ENCODE results near the gene GSTT2.

Gene GSTT2

DNA sequence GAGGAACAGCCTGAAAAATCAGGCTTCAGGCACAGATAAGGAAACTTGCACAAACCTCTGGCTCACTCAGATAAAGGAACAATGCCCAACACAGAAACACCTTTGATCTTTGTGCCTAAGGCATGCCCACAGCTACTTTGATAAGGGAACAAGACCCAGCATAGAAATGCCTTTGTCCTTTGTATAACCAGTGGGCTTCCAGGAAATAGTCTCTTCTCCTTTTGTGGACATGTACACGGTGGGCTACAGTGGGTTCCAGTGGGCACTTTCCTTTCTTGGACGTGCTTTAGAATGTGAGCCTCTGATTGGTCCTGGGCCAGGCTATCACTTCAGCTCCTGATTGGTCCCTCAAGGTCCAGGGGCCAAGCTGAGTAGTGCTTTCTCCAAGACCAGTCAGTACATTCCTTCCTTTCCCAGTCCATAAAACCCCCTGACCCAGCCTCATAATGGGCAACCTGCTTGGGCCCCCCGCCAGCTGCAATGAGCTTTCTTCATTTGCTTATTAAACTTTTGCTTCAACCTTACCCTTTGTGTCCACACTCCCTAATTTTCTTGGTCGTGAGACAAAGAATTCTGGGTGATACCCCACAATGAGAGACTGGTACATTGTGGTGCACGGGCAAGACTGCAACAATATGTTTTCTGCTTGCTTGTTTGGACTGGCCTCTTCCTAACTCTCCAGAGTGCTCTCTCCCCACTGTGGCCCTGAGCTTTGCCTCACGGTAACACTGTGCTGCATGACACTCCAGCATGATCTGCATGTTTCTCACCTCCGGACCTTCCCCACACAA lies 29.5 kb downstream of the GSTT2 start:
- DNase-seq, result no peak

DNA sequence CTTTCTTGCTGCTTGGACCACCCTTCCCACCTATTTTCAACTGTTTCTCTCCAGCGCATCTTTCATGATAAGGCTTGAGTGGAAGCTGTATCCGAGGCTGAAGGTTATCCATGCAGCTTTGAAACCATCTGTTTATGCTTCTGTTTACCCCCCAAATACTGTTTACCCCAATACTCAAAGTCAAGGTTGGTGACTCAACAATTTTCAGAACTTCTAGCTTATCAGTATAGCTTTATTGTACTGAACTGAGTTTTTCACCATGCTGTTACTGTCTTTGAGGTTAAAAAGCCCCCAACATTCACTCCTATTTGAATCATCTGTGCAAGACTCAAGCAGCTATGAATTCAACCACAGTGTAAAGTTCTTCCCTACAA lies 30.1 kb downstream of the GSTT2 start:
- DNase-seq, result no peak

GRCh38 chr22:24011735-24012068 lies 31.8 kb downstream of the GSTT2 start:
- DNase-seq, result no peak

DNA sequence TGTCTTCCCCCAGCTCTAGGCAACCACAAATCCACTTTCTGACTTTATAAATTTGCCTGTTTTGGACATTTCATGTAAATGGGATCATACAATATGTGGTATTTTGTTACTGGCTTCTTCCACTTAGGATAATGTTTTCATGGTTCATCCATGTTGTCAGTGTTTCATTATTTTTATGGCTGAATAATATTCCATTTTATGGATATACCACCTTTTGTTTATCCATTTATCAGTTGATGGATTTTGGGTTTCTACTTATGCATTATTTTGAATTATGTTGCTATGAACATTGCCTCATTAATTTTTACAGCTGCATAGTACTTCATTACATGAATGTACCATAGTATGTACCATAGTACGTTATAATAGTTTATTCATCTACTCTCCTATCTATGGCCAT lies 36.2 kb downstream of the GSTT2 start:
- no peak for DNase-seq

DNA sequence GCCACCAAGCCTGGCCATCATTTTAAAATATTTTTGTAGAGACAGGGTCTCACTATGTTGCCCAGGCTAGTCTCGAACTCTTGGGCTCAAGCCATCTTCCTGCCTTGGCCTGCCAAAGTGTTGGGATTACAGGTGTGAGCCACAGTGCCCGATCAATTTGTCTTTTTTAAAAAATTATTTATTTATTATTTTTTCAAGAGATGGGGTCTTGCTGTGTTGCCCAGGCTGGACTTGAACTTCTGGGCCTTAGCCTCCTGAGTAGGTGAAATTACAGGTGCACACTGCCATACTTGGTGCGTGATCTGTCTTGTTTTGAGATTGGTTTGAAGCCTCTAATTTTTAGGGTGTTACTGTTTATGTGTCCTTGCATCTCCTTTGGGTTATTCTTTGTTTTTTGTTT lies 41.4 kb downstream of the GSTT2 start:
- DNase-seq, result no peak

DNA sequence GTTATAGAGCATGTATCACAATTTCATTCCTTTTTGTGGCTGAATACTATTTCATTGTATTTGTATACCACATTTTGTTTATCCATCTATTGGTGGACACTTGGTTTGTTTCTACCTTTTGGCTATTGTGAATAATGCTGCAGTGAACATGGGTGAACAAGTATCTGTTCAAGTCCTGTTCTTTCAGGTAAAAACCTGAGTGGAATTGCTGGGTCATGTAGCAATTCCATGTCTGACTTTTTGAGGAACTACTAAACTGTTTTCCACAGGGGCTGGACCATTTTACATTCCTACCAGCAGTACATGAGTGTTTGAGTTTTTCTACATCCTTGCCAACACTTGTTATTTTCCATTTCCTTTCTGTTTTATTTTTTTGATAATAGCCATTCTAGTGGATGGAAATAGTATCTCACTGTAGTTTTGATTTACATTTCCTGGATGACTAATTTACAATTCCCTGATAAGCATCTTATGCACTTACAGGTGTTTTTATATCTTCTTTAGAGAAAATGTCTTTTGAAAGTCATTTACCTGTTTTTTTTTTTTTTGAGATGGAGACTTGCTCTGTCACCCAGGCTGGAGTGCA lies 43.4 kb downstream of the GSTT2 start:
- no peak for DNase-seq

- no peak for DNase-seq
These were observed 44.4 kb downstream of the GSTT2 start for GRCh38 chr22:24024354-24024753.

DNA sequence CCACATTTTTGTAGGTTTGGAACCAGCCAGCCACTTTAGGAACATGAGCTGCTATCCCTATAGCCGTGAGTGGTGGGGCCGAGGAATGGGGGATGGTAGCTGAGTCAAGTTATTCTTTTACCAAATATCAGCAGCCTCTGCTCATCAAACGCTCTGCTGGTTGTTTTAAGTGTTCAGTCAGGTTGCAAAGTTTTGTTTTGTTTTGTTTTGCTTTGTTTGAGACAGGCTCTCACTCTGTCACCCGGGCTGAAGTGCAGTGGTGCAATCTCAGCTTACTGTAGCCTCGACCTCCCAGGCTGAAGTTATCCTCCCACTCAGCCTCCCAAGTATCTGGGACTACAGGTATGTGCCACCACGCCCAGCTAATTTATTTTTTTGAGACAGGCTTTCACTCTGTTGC lies 45.5 kb downstream of the GSTT2 start:
- DNase-seq, result no peak

DNA sequence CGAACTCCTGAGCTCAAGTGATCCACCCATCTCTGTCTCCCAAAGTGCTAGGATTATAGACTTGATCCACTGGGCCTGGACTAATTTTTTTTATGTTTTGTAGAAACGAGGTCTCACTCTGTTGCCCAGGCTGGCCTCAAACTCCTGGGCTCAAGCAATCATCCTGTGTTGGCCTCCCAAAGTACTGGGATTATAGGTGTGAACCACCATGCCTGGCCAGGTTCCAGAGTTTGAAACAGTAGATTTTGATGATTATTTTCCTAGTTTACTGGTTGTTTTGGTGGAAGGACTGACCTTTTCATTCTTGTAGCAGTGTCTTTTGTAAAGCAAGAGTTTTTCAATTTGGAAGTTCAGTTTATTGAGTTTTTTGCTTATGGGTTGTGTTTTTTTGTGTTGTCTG lies 46.1 kb downstream of the GSTT2 start:
- no peak for DNase-seq

- DNase-seq, result no peak
These were observed 46.8 kb downstream of the GSTT2 start for GRCh38 chr22:24026733-24027132.

GRCh38 chr22:24027389-24027975 lies 47.5 kb downstream of the GSTT2 start:
- DNase-seq, result no peak

DNA sequence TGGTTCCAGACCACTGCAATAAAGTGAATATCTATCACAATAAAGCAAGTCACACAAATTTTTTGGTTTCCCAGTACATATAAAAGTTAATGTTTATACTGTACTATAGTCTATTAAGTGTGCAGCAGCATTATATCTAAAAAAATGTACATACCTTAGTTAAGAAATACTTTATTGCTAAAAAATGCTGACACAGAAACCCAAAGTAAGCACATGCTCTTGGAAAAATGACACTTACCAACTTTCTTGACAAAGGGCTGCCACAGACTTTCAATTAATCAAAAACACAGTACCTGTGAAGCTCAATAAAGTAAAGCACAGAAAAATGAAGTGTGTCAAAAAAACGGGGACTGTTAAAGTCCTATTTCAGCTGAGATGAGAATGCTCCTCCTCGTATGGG lies 48.1 kb downstream of the GSTT2 start:
- no peak for DNase-seq

- DNase-seq, result no peak
These were observed 48.6 kb downstream of the GSTT2 start for GRCh38 chr22:24028533-24028932.

- no peak for DNase-seq
These were observed 49.4 kb downstream of the GSTT2 start for GRCh38 chr22:24029304-24029703.

- no peak for DNase-seq
These were observed 50.3 kb downstream of the GSTT2 start for GRCh38 chr22:24030186-24030702.
